ENCODE results near the gene PSAT1.
A peak's percentile ranks its signal among the peaks of the same experiment; 100 is the strongest.

The PSAT1 gene

DNA sequence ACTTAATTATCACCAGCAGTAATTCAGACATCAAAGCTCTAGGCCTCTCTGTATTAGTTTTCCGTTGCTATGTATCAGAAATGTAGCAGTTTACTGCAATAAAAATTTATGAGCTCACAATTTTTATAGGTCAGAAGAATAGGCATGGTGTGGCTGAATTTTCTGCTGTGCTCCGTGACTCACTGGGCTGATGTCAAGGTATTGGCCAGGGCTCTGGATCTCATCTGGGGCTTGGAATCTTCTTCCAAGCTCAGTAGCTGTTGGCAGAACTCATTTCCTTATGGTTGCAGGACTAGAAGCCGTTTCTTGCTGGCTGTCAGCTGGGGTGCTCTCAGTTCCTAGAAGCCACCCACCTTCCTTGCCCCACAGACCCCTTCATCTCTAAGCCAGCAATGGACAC is 66.3 kb downstream of the PSAT1 start:
- H3K4me1 ChIP-seq (ENCODE audit: control insufficient read depth in 1 of 2, insufficient read depth in 2 of 2, low read length in 2 of 2), result no peaks in the 10 kb centered on the region
- no peaks in the 10 kb centered on the region for H3K27me3 ChIP-seq (ENCODE audit: control insufficient read depth in 1 of 2, insufficient read depth in 2 of 2, low read length in 2 of 2)
- H3K36me3 ChIP-seq (ENCODE audit: control insufficient read depth in 1 of 2, insufficient read depth in 2 of 2, low read length in 2 of 2), result no peaks in the 10 kb centered on the region
- H3K27ac ChIP-seq (ENCODE audit: low read depth, low read length), result no peak overlapping the region
- H3K9ac ChIP-seq (ENCODE audit: low read depth in 1 of 2, low read length in 2 of 2), result no peak overlapping the region
- H3K4me3 ChIP-seq (ENCODE audit: low read depth in 1 of 2, low read length in 2 of 2), result no peak overlapping the region
- H3K9me3 ChIP-seq (ENCODE audit: control insufficient read depth in 1 of 2, low read length in 2 of 2), result no peaks in the 10 kb centered on the region

DNA sequence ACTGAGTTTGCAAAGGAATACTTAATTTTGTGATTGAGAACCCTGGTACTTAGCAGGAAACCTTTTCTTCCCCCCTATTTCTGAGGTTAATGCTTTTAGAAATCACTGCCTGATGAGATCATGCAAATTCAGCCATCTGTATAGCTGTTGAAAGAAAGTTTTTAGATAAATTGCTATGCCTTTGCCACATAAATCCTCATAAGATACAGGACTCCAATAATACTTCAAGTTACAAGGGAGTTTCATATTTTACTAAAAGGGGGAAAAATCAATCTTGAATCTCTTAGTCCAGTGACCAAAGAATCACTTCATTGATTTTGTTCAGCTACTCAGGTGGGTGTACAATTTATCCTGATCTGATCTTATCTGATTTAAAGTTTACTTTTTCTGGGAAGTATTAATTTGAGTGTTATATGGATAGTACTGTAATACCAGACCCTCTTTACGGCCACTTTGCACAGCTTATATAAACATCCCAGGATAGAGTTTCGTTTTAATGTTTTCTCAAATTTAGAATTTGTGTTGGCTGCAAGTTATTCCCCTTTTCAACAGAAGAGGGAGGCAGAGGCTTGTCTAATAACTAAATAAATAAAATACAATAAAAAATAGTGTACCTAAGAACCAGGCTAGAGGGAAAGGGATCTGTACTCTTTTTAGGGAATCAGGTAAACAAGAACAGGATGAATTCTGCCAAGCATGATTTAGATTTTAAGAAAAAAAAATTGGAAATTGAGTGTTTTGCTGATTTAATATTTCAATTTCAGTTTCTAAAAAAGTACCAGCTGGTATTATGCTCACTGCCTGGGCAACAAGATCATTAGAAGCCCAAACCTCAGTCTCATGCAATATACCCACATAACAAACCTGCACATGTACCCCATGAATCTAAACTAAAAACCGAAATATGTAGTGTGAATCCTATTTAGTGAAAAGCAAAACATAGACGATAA is 69.1 kb downstream of the PSAT1 start:
- Histone ChIP-seq H3K4me1 (ENCODE audit: control insufficient read depth in 1 of 2, insufficient read depth in 2 of 2, low read length in 2 of 2) (peaks cover 0 to 2% of the 10 kb centered on the region in 2 donors), H3K27me3 (ENCODE audit: control insufficient read depth in 1 of 2, insufficient read depth in 2 of 2, low read length in 2 of 2) (peaks cover 3 to 5% of the 10 kb centered on the region in 2 donors), H3K4me3 (ENCODE audit: low read depth in 1 of 2, low read length in 2 of 2) (no peak overlapping the region), H3K9me3 (ENCODE audit: control insufficient read depth in 1 of 2, low read length in 2 of 2) (no peaks in the 10 kb centered on the region), H3K27ac (ENCODE audit: low read depth, low read length) (no peak overlapping the region), H3K36me3 (ENCODE audit: control insufficient read depth in 1 of 2, insufficient read depth in 2 of 2, low read length in 2 of 2) (no peaks in the 10 kb centered on the region), H3K9ac (ENCODE audit: low read depth in 1 of 2, low read length in 2 of 2) (no peak overlapping the region)

GRCh38 chr9:78366827-78367226 is 69.9 kb downstream of the PSAT1 start:
- Histone ChIP-seq H3K9ac (ENCODE audit: low read depth in 1 of 2, low read length in 2 of 2) (no peak overlapping the region), H3K36me3 (ENCODE audit: control insufficient read depth in 1 of 2, insufficient read depth in 2 of 2, low read length in 2 of 2) (no peaks in the 10 kb centered on the region), H3K4me1 (ENCODE audit: control insufficient read depth in 1 of 2, insufficient read depth in 2 of 2, low read length in 2 of 2) (peaks cover 0 to 4% of the 10 kb centered on the region in 2 donors), H3K4me3 (ENCODE audit: low read depth in 1 of 2, low read length in 2 of 2) (no peak overlapping the region), H3K27ac (ENCODE audit: low read depth, low read length) (no peak overlapping the region), H3K9me3 (ENCODE audit: control insufficient read depth in 1 of 2, low read length in 2 of 2) (no peaks in the 10 kb centered on the region), H3K27me3 (ENCODE audit: control insufficient read depth in 1 of 2, insufficient read depth in 2 of 2, low read length in 2 of 2) (peaks cover 4 to 7% of the 10 kb centered on the region in 2 donors)

DNA sequence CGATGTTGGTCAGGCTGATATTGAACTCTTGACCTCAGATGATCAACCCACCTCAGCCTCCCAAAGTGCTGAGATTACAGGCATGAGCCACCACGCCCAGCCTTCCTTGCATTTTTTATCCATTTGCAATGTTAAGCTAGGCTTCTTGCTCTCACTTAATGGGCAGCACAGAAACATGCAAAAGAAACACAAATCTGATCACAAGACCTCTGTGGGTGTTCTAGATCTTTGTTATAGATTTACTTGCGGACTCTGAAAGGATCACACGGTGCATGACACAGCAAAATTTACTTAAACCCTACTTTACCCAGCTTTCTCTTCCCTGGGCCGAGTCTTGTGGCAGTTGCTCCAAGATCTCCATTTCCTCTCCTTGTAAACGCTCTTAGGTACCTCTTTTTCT is 71.3 kb downstream of the PSAT1 start:
- Histone ChIP-seq H3K9ac (ENCODE audit: low read depth in 1 of 2, low read length in 2 of 2) (no peak overlapping the region), H3K27ac (ENCODE audit: low read depth, low read length) (no peak overlapping the region), H3K36me3 (ENCODE audit: control insufficient read depth in 1 of 2, insufficient read depth in 2 of 2, low read length in 2 of 2) (no peaks in the 10 kb centered on the region), H3K4me3 (ENCODE audit: low read depth in 1 of 2, low read length in 2 of 2) (no peak overlapping the region), H3K9me3 (ENCODE audit: control insufficient read depth in 1 of 2, low read length in 2 of 2) (no peaks in the 10 kb centered on the region), H3K27me3 (ENCODE audit: control insufficient read depth in 1 of 2, insufficient read depth in 2 of 2, low read length in 2 of 2) (peaks cover 4 to 7% of the 10 kb centered on the region in 2 donors), H3K4me1 (ENCODE audit: control insufficient read depth in 1 of 2, insufficient read depth in 2 of 2, low read length in 2 of 2) (peaks cover 0 to 4% of the 10 kb centered on the region in 2 donors)

DNA sequence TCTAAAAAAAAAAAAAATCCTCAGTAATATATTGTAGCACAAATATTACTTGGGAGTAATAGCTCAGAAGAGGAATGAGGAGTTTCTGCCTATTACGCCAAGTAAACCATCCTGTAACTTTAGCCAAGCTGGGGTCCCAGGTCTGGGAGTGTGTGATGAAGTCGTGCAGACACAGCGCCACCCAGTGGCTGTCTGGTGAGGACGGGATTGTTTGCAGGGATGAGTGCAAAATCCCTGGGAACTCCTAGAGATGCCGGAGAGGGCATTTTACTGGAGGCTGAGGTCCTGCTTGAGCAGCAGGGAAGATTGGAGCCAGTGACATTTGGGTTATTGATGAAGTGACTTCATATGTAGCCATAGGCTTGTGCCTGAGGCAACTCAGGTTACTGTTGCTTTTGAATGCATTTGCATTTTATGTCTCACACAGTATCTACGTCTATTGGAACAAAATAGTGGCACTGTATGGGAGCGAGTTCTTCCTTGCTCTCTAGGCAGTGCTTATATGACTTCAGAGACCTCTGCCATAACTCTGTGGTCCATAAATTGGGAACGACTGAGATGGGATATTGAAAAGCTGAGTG is 72.8 kb downstream of the PSAT1 start:
- peaks cover 4 to 7% of the 10 kb centered on the region in 2 donors for H3K27me3 ChIP-seq (ENCODE audit: control insufficient read depth in 1 of 2, insufficient read depth in 2 of 2, low read length in 2 of 2)
- H3K4me3 ChIP-seq (ENCODE audit: low read depth in 1 of 2, low read length in 2 of 2), result no peak overlapping the region
- H3K36me3 ChIP-seq (ENCODE audit: control insufficient read depth in 1 of 2, insufficient read depth in 2 of 2, low read length in 2 of 2), result no peaks in the 10 kb centered on the region
- no peaks in the 10 kb centered on the region for H3K9me3 ChIP-seq (ENCODE audit: control insufficient read depth in 1 of 2, low read length in 2 of 2)
- H3K9ac ChIP-seq (ENCODE audit: low read depth in 1 of 2, low read length in 2 of 2), result no peak overlapping the region
- H3K27ac ChIP-seq (ENCODE audit: low read depth, low read length), result no peak overlapping the region
- peaks cover 0 to 4% of the 10 kb centered on the region in 2 donors for H3K4me1 ChIP-seq (ENCODE audit: control insufficient read depth in 1 of 2, insufficient read depth in 2 of 2, low read length in 2 of 2)

DNA sequence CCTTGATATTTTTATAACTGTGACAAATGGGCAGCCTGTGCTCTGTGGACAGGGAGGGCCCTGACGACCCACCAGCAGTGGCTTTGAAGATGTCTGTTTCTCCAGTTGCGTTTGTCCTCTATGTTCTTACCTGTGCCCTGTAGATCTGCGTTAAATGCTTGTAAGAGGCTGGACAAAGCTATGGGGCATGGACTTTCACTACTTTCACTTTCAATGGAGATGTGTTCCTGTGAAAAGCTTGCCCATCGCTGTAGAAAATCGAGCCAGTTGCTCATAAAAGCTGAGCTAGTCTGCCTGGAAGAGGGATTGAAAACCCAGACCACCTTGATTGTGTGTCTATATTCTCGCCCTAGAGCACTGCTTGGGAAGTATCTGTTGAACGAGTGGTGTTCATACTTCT is 74.1 kb downstream of the PSAT1 start:
- Histone ChIP-seq H3K27me3 (ENCODE audit: control insufficient read depth in 1 of 2, insufficient read depth in 2 of 2, low read length in 2 of 2) (peaks cover 4 to 7% of the 10 kb centered on the region in 2 donors), H3K4me3 (ENCODE audit: low read depth in 1 of 2, low read length in 2 of 2) (peak overlapping the region in 1 of 2 donors; percentile 50), H3K36me3 (ENCODE audit: control insufficient read depth in 1 of 2, insufficient read depth in 2 of 2, low read length in 2 of 2) (no peaks in the 10 kb centered on the region), H3K9ac (ENCODE audit: low read depth in 1 of 2, low read length in 2 of 2) (no peak overlapping the region), H3K27ac (ENCODE audit: low read depth, low read length) (no peak overlapping the region), H3K9me3 (ENCODE audit: control insufficient read depth in 1 of 2, low read length in 2 of 2) (no peaks in the 10 kb centered on the region), H3K4me1 (ENCODE audit: control insufficient read depth in 1 of 2, insufficient read depth in 2 of 2, low read length in 2 of 2) (peaks cover 0 to 4% of the 10 kb centered on the region in 2 donors)

- no peaks in the 10 kb centered on the region for H3K9me3 ChIP-seq (ENCODE audit: control insufficient read depth in 1 of 2, low read length in 2 of 2)
- H3K4me3 ChIP-seq (ENCODE audit: low read depth in 1 of 2, low read length in 2 of 2), result no peak overlapping the region
- H3K27me3 ChIP-seq (ENCODE audit: control insufficient read depth in 1 of 2, insufficient read depth in 2 of 2, low read length in 2 of 2), result peaks cover 4 to 7% of the 10 kb centered on the region in 2 donors
- no peak overlapping the region for H3K27ac ChIP-seq (ENCODE audit: low read depth, low read length)
- H3K36me3 ChIP-seq (ENCODE audit: control insufficient read depth in 1 of 2, insufficient read depth in 2 of 2, low read length in 2 of 2), result no peaks in the 10 kb centered on the region
- H3K4me1 ChIP-seq (ENCODE audit: control insufficient read depth in 1 of 2, insufficient read depth in 2 of 2, low read length in 2 of 2), result peaks cover 0 to 4% of the 10 kb centered on the region in 2 donors
- no peak overlapping the region for H3K9ac ChIP-seq (ENCODE audit: low read depth in 1 of 2, low read length in 2 of 2)
Measured at GRCh38 chr9:78371981-78372380, 75.1 kb downstream of the PSAT1 start.

Measured in duodenal mucosa (tissue), 2 donors.